SK-N-SH treated with all-trans-retinoic acid at 6 μM for 48 hours (cell line): ENCODE data around the gene LETMD1.

Experiments
- ARNTL ChIP-seq: fragments of 450-650 bp; formaldehyde crosslinking; IDR thresholded peaks from 2 replicates; pipeline ENCODE4 v1.5.0; 2020; ENCODE audit warnings: low read depth, mild to moderate bottlenecking, moderate library complexity, borderline replicate concordance
- ISL1 ChIP-seq: fragments of 250-450 bp; sonication (Bioruptor Pico); IDR thresholded peaks from 2 replicates; pipeline ENCODE4 v2.1.2; 2022; ENCODE audit warnings: mild to moderate bottlenecking, moderate library complexity
- RARB ChIP-seq: fragments of 250-450 bp; sonication (Bioruptor Pico); IDR thresholded peaks from 2 replicates; pipeline ENCODE4 v1.8.0; 2021; ENCODE audit warnings: mild to moderate bottlenecking, moderate library complexity
- SNAI2 ChIP-seq: fragments of 250-450 bp; sonication (Bioruptor Pico); IDR thresholded peaks from 2 replicates; pipeline ENCODE4 v1.5.0; 2020; ENCODE audit warnings: mild to moderate bottlenecking, moderate library complexity
- TOX ChIP-seq: fragments of 250-450 bp; sonication (Bioruptor Pico); IDR thresholded peaks from 2 replicates; pipeline ENCODE4 v1.8.0; 2021; ENCODE audit warnings: mild to moderate bottlenecking, moderate library complexity, borderline replicate concordance
- ZFP3 ChIP-seq: fragments of 250-450 bp; sonication (Bioruptor Pico); IDR thresholded peaks from 2 replicates; pipeline ENCODE4 v1.5.0; 2020; ENCODE audit warnings: mild to moderate bottlenecking, moderate library complexity
- ZNF565 ChIP-seq: fragments of 450-650 bp; formaldehyde crosslinking; conservative IDR thresholded peaks from 2 replicates; pipeline ENCODE4 v1.5.0; 2020; ENCODE audit warnings: low read depth, mild to moderate bottlenecking, moderate library complexity
- ZNF8 ChIP-seq: fragments of 450-650 bp; formaldehyde crosslinking; IDR thresholded peaks from 2 replicates; pipeline ENCODE4 v1.5.0; 2020; ENCODE audit warnings: mild to moderate bottlenecking, moderate library complexity
- TF ChIP-seq, protein P1 (sequence below): fragments of 250-450 bp; sonication (Bioruptor Pico); IDR thresholded peaks from 2 replicates; pipeline ENCODE4 v1.5.0; 2020; ENCODE audit warnings: mild to moderate bottlenecking, moderate library complexity
- TF ChIP-seq, protein P2 (sequence below): fragments of 250-450 bp; sonication (Bioruptor Pico); IDR thresholded peaks from 2 replicates; pipeline ENCODE4 v1.5.1; 2020; ENCODE audit warnings: low read depth, mild to moderate bottlenecking, moderate library complexity
- TF ChIP-seq, protein P3 (sequence below): fragments of 250-450 bp; sonication (Bioruptor Pico); IDR thresholded peaks from 2 replicates; pipeline ENCODE4 v1.8.0; 2020; ENCODE audit warnings: mild to moderate bottlenecking, moderate library complexity, borderline replicate concordance
- TF ChIP-seq, protein P4 (sequence below): fragments of 250-450 bp; sonication (Bioruptor Pico); IDR thresholded peaks from 2 replicates; pipeline ENCODE4 v1.5.1; 2021; ENCODE audit warnings: mild to moderate bottlenecking, moderate library complexity

DNA sequence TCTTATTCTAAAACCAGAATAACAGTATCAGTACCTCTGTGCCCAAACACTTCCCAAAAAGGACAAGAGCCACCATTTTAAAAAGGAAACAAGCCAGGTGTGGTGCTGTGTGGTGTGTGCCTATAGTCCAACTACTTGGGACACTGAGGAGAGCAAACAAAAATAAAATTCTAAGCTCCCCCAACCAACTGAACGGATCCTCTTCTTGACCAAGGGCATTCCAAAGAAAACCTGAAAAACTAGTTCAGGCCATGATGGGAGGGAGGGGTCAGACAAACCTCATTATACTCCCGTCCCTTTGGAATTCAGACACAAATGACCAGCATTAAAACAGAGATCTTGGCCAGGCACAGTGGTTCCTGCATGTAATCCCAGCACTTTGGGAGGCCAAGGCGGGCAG, 42.5 kb upstream of the LETMD1 start:
- TF ChIP-seq, protein P1, sequence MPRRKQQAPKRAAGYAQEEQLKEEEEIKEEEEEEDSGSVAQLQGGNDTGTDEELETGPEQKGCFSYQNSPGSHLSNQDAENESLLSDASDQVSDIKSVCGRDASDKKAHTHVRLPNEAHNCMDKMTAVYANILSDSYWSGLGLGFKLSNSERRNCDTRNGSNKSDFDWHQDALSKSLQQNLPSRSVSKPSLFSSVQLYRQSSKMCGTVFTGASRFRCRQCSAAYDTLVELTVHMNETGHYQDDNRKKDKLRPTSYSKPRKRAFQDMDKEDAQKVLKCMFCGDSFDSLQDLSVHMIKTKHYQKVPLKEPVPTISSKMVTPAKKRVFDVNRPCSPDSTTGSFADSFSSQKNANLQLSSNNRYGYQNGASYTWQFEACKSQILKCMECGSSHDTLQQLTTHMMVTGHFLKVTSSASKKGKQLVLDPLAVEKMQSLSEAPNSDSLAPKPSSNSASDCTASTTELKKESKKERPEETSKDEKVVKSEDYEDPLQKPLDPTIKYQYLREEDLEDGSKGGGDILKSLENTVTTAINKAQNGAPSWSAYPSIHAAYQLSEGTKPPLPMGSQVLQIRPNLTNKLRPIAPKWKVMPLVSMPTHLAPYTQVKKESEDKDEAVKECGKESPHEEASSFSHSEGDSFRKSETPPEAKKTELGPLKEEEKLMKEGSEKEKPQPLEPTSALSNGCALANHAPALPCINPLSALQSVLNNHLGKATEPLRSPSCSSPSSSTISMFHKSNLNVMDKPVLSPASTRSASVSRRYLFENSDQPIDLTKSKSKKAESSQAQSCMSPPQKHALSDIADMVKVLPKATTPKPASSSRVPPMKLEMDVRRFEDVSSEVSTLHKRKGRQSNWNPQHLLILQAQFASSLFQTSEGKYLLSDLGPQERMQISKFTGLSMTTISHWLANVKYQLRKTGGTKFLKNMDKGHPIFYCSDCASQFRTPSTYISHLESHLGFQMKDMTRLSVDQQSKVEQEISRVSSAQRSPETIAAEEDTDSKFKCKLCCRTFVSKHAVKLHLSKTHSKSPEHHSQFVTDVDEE, result no peak
- TF ChIP-seq ZFP3 (CRISPR knock-in tag), result no peak
- no peak for TF ChIP-seq ISL1 (CRISPR knock-in tag)
- no peak for TF ChIP-seq TOX (CRISPR knock-in tag)
- TF ChIP-seq, protein P2, sequence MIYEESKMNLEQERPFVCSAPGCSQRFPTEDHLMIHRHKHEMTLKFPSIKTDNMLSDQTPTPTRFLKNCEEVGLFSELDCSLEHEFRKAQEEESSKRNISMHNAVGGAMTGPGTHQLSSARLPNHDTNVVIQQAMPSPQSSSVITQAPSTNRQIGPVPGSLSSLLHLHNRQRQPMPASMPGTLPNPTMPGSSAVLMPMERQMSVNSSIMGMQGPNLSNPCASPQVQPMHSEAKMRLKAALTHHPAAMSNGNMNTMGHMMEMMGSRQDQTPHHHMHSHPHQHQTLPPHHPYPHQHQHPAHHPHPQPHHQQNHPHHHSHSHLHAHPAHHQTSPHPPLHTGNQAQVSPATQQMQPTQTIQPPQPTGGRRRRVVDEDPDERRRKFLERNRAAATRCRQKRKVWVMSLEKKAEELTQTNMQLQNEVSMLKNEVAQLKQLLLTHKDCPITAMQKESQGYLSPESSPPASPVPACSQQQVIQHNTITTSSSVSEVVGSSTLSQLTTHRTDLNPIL (CRISPR knock-in tag), result no peak
- TF ChIP-seq RARB (CRISPR knock-in tag), result no peak
- TF ChIP-seq, protein P3, sequence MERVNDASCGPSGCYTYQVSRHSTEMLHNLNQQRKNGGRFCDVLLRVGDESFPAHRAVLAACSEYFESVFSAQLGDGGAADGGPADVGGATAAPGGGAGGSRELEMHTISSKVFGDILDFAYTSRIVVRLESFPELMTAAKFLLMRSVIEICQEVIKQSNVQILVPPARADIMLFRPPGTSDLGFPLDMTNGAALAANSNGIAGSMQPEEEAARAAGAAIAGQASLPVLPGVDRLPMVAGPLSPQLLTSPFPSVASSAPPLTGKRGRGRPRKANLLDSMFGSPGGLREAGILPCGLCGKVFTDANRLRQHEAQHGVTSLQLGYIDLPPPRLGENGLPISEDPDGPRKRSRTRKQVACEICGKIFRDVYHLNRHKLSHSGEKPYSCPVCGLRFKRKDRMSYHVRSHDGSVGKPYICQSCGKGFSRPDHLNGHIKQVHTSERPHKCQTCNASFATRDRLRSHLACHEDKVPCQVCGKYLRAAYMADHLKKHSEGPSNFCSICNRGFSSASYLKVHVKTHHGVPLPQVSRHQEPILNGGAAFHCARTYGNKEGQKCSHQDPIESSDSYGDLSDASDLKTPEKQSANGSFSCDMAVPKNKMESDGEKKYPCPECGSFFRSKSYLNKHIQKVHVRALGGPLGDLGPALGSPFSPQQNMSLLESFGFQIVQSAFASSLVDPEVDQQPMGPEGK (CRISPR knock-in tag), result no peak
- TF ChIP-seq SNAI2 (CRISPR knock-in tag), result no peak
- TF ChIP-seq ARNTL (CRISPR knock-in tag), result no peak
- TF ChIP-seq ZNF565 (CRISPR knock-in tag), result no peak
- TF ChIP-seq, protein P4, sequence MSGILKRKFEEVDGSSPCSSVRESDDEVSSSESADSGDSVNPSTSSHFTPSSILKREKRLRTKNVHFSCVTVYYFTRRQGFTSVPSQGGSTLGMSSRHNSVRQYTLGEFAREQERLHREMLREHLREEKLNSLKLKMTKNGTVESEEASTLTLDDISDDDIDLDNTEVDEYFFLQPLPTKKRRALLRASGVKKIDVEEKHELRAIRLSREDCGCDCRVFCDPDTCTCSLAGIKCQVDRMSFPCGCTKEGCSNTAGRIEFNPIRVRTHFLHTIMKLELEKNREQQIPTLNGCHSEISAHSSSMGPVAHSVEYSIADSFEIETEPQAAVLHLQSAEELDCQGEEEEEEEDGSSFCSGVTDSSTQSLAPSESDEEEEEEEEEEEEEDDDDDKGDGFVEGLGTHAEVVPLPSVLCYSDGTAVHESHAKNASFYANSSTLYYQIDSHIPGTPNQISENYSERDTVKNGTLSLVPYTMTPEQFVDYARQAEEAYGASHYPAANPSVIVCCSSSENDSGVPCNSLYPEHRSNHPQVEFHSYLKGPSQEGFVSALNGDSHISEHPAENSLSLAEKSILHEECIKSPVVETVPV (CRISPR knock-in tag), result no peak
- TF ChIP-seq ZNF8, result no peak
